AG04450 (cell line): ENCODE measurements around the gene CELF5. TPM values are rescaled to one million over a fixed set of nuclear protein-coding genes. Genes with fewer than 3 reads are reported as not detected.

Experiments used
- CTCF ChIA-PET: fragments of 300-600, 350-600 bp; formaldehyde crosslinking; extraction: SDS; loops from one replicate; lab custom pipeline; 2022; ENCODE audit warnings: antibody characterized with exemption, inconsistent platforms; lab: Charles Lee
- POLR2A ChIA-PET: fragments of 350-600 bp; formaldehyde crosslinking; extraction: SDS; loops from one replicate; lab custom pipeline; 2021; ENCODE audit warnings: antibody characterized with exemption, inconsistent platforms; lab: Yijun Ruan, JAX
- DNase-seq: peaks from one replicate; pipeline ENCODE4 v3.0.0-alpha.2; 2011; ENCODE audit warnings: low read depth, low spot score
- H3K27ac ChIP-seq: one replicate; pipeline ENCODE4 v1.5.1; 2012; ENCODE audit warnings: low read depth, low read length, control low read depth
- H3K27me3 ChIP-seq: one replicate; pipeline ENCODE4 v1.6.0; 2012; ENCODE audit warnings: low read length; ENCODE audit not compliant: control insufficient read depth, insufficient read depth
- H3K4me3 ChIP-seq: 2 replicates; pipeline ENCODE4 v1.5.1; 2011; ENCODE audit warnings: mild to moderate bottlenecking, low read depth, low read length, control low read depth
- H3K9me3 ChIP-seq: 2 replicates; pipeline ENCODE4 v1.5.1; 2012; ENCODE audit warnings: low read length; ENCODE audit not compliant: control insufficient read depth, insufficient read depth
- polyA plus RNA-seq: library from polyadenylated mRNA; depleted of rRNA; stranded (reverse); fragments of >200 nt; gene quantifications from 2 replicates; pipeline ENCODE4 v1.2.3, GENCODE V29; 2011
- TF ChIP-seq, protein P1 (sequence below): IDR thresholded peaks from 2 replicates; pipeline ENCODE4 v1.5.1; 2011; ENCODE audit warnings: low read depth, low read length, control low read depth, inconsistent platforms

CELF5 gene
- polyA plus RNA-seq, 1 experiment, result not detected

- Histone ChIP-seq H3K9me3 (no peaks in the 10 kb centered on the region; the same call in 1 of the 2 replicates), H3K27ac (no peak overlapping the region), H3K4me3 (no peak overlapping the region), H3K27me3 (peaks cover 23% of the 10 kb centered on the region)
- DNase-seq, result no peak
- ChIA-PET POLR2A (interaction anchor here (0.6 kb wide), 1 partner anchor 74 kb away, joined by 7 read pairs; no protein-coding TSS in a partner anchor), CTCF (interaction anchor here (1.2 to 1.3 kb wide), 2 partner anchors 13 to 193 kb away, joined by 4 to 6 read pairs; no protein-coding TSS in a partner anchor)
- TF ChIP-seq, protein P1, sequence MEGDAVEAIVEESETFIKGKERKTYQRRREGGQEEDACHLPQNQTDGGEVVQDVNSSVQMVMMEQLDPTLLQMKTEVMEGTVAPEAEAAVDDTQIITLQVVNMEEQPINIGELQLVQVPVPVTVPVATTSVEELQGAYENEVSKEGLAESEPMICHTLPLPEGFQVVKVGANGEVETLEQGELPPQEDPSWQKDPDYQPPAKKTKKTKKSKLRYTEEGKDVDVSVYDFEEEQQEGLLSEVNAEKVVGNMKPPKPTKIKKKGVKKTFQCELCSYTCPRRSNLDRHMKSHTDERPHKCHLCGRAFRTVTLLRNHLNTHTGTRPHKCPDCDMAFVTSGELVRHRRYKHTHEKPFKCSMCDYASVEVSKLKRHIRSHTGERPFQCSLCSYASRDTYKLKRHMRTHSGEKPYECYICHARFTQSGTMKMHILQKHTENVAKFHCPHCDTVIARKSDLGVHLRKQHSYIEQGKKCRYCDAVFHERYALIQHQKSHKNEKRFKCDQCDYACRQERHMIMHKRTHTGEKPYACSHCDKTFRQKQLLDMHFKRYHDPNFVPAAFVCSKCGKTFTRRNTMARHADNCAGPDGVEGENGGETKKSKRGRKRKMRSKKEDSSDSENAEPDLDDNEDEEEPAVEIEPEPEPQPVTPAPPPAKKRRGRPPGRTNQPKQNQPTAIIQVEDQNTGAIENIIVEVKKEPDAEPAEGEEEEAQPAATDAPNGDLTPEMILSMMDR, result no peak
Observed at GRCh38 chr19:3291644-3292043, 67.2 kb downstream of the CELF5 start.

- ChIA-PET CTCF (interaction anchor here (1.3 to 1.5 kb wide), 2 partner anchors 12 to 192 kb away, joined by 3 to 6 read pairs; no protein-coding TSS in a partner anchor), POLR2A (no interaction called here)
- no peaks in the 10 kb centered on the region; the same call in 1 of the 2 replicates for H3K9me3 ChIP-seq
- no peak overlapping the region for H3K27ac ChIP-seq
- TF ChIP-seq, protein P1, result no peak
- peaks cover 24% of the 10 kb centered on the region for H3K27me3 ChIP-seq
- no peak overlapping the region for H3K4me3 ChIP-seq
- DNase-seq, result no peak
Observed at GRCh38 chr19:3292958-3293529, 68.6 kb downstream of the CELF5 start.

GRCh38 chr19:3293560-3293959 lies 69.1 kb downstream of the CELF5 start:
- CTCF ChIA-PET, result interaction anchor here (1.5 kb wide), 1 partner anchor 12 kb away, joined by 3 read pairs; no protein-coding TSS in a partner anchor
- POLR2A ChIA-PET, result no interaction called here

DNA sequence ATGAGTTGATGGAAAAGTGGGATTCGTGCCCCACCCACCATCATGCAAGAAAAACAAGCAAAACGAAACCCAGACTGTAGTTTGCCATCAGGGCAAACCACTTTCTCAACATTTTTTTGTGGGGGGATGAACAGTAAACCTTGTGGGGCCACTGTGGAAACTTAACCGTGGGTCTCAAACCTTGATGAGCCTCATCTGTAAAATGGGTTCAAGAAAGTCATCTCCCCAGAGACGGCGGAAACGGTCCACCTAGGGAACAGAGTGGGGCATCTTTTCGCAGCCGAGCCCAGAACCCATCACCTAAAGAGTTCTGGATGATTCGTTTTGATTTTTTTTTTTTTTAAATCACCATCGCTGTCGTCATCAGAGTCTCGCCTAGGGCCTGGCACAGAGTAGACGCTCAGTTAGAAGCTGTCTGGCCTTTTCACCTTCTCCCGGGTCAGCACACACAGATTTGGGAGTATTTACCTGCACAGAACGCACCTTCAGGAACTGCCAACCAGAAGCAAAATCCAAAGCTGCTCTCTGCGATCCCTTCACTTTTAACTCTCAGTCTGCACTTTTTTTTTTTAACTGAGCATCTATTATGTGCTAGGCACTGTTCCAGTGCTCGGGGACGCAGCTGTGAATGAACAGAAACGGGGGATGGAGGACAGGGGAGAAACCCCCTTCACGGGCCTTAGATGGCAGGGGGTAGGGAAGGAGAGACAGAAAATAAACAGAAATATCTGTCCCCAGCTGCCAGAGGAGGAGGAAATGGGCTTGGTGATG lies 69.8 kb downstream of the CELF5 start:
- peaks cover 25% of the 10 kb centered on the region for H3K27me3 ChIP-seq
- ChIA-PET POLR2A (interaction anchor here (0.7 kb wide), 1 partner anchor 469 kb away, joined by 8 read pairs; no protein-coding TSS in a partner anchor), CTCF (no interaction called here)
- TF ChIP-seq, protein P1, result no peak
- no peaks in the 10 kb centered on the region; the same call in 1 of the 2 replicates for H3K9me3 ChIP-seq
- no peak overlapping the region for H3K27ac ChIP-seq
- H3K4me3 ChIP-seq, result no peak overlapping the region
- no peak for DNase-seq

More at GRCh38 chr19:3293560-3293959, 69.1 kb downstream of the CELF5 start:
- Histone ChIP-seq H3K27me3 (peaks cover 24% of the 10 kb centered on the region), H3K27ac (no peak overlapping the region), H3K4me3 (no peak overlapping the region), H3K9me3 (no peaks in the 10 kb centered on the region; the same call in 1 of the 2 replicates)
- TF ChIP-seq, protein P1, result no peak
- DNase-seq, result no peak
